Measurements from ENCODE around the gene FZD8.

The FZD8 gene

GRCh38 chr10:35600193-35600592, 41.9 kb downstream of the FZD8 start:
- Histone ChIP-seq H3K9me3 (replicated peaks; ENCODE audit: insufficient read depth, low read length) (no peaks in the 10 kb centered on the region), H3K4me1 (ENCODE audit: low read length) (no peaks in the 10 kb centered on the region), H3K27me3 (replicated peaks; ENCODE audit: insufficient read depth, low read length) (no peaks in the 10 kb centered on the region), H3F3A (ENCODE audit: insufficient read depth, low read length) (no peaks in the 10 kb centered on the region), H2AFZ (ENCODE audit: low read length) (no peak overlapping the region), H3K36me3 (replicated peaks; ENCODE audit: insufficient read depth, low read length) (no peaks in the 10 kb centered on the region), H3K9me2 (replicated peaks; ENCODE audit: insufficient read depth, low read length) (no peaks in the 10 kb centered on the region), H3K27ac (ENCODE audit: low read length) (no peak overlapping the region), H3K9ac (ENCODE audit: low read length) (no peak overlapping the region), H4K20me1 (ENCODE audit: insufficient read depth, low read length) (no peaks in the 10 kb centered on the region), H3K4me2 (ENCODE audit: low read depth, low read length) (no peak overlapping the region), H3K79me2 (ENCODE audit: low read length) (no peaks in the 10 kb centered on the region), H3K4me3 (ENCODE audit: low read length) (no peak overlapping the region)
- DNase-seq, result no peak
- TF ChIP-seq EZH2 (optimal IDR thresholded peaks at IDR 0.05; ENCODE audit: low read depth, low read length), result no peak
- no peak for TF ChIP-seq EZH2phosphoT487 (IDR thresholded peaks at IDR 0.05; ENCODE audit: low read length)
- TF ChIP-seq, protein P1, sequence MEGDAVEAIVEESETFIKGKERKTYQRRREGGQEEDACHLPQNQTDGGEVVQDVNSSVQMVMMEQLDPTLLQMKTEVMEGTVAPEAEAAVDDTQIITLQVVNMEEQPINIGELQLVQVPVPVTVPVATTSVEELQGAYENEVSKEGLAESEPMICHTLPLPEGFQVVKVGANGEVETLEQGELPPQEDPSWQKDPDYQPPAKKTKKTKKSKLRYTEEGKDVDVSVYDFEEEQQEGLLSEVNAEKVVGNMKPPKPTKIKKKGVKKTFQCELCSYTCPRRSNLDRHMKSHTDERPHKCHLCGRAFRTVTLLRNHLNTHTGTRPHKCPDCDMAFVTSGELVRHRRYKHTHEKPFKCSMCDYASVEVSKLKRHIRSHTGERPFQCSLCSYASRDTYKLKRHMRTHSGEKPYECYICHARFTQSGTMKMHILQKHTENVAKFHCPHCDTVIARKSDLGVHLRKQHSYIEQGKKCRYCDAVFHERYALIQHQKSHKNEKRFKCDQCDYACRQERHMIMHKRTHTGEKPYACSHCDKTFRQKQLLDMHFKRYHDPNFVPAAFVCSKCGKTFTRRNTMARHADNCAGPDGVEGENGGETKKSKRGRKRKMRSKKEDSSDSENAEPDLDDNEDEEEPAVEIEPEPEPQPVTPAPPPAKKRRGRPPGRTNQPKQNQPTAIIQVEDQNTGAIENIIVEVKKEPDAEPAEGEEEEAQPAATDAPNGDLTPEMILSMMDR (IDR thresholded peaks at IDR 0.05; ENCODE audit: low read length), result no peak

GRCh38 chr10:35598379-35598778, 43.7 kb downstream of the FZD8 start:
- H3K9ac ChIP-seq (ENCODE audit: low read length), result no peak overlapping the region
- no peaks in the 10 kb centered on the region for H3K4me1 ChIP-seq (ENCODE audit: low read length)
- H3K9me2 ChIP-seq (replicated peaks; ENCODE audit: insufficient read depth, low read length), result no peaks in the 10 kb centered on the region
- DNase-seq, result no peak
- H3K4me2 ChIP-seq (ENCODE audit: low read depth, low read length), result no peak overlapping the region
- H4K20me1 ChIP-seq (ENCODE audit: insufficient read depth, low read length), result no peaks in the 10 kb centered on the region
- H2AFZ ChIP-seq (ENCODE audit: low read length), result no peak overlapping the region
- H3K4me3 ChIP-seq (ENCODE audit: low read length), result no peak overlapping the region
- no peak for TF ChIP-seq EZH2 (optimal IDR thresholded peaks at IDR 0.05; ENCODE audit: low read depth, low read length)
- TF ChIP-seq, protein P1 (IDR thresholded peaks at IDR 0.05; ENCODE audit: low read length), result no peak
- TF ChIP-seq EZH2phosphoT487 (IDR thresholded peaks at IDR 0.05; ENCODE audit: low read length), result no peak
- no peaks in the 10 kb centered on the region for H3K9me3 ChIP-seq (replicated peaks; ENCODE audit: insufficient read depth, low read length)
- no peaks in the 10 kb centered on the region for H3K79me2 ChIP-seq (ENCODE audit: low read length)
- no peaks in the 10 kb centered on the region for H3K27me3 ChIP-seq (replicated peaks; ENCODE audit: insufficient read depth, low read length)
- H3K36me3 ChIP-seq (replicated peaks; ENCODE audit: insufficient read depth, low read length), result no peaks in the 10 kb centered on the region
- no peak overlapping the region for H3K27ac ChIP-seq (ENCODE audit: low read length)
- H3F3A ChIP-seq (ENCODE audit: insufficient read depth, low read length), result no peaks in the 10 kb centered on the region

DNA sequence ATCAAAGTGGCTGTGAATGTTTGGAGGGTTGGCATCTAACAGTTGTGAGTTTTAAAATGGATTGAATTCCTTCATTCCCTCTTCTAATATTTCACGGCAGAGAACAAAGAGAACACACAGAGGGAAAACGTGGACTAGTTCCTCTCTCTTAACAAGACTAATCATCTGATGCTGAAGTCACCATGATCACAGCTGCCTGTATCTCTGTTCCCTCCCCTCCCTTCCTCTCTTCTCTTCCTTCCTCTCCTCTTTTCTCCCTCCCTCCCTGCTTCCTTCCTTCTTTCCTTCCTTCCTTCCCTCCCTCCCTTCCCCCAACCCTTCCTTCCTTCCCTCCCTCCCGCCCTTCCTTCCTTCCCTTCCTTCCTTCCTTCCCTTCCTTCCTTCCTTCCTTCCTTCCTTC, 47.0 kb downstream of the FZD8 start:
- Histone ChIP-seq H3K27me3 (replicated peaks; ENCODE audit: insufficient read depth, low read length) (no peaks in the 10 kb centered on the region), H2AFZ (ENCODE audit: low read length) (no peak overlapping the region), H3K9ac (ENCODE audit: low read length) (no peak overlapping the region), H3K4me1 (ENCODE audit: low read length) (no peaks in the 10 kb centered on the region), H3F3A (ENCODE audit: insufficient read depth, low read length) (no peaks in the 10 kb centered on the region), H3K36me3 (replicated peaks; ENCODE audit: insufficient read depth, low read length) (no peaks in the 10 kb centered on the region), H3K27ac (ENCODE audit: low read length) (no peak overlapping the region), H4K20me1 (ENCODE audit: insufficient read depth, low read length) (no peaks in the 10 kb centered on the region), H3K9me3 (replicated peaks; ENCODE audit: insufficient read depth, low read length) (no peaks in the 10 kb centered on the region), H3K79me2 (ENCODE audit: low read length) (no peaks in the 10 kb centered on the region), H3K4me3 (ENCODE audit: low read length) (no peak overlapping the region), H3K9me2 (replicated peaks; ENCODE audit: insufficient read depth, low read length) (no peaks in the 10 kb centered on the region), H3K4me2 (ENCODE audit: low read depth, low read length) (no peak overlapping the region)
- TF ChIP-seq, protein P1 (IDR thresholded peaks at IDR 0.05; ENCODE audit: low read length), result no peak
- TF ChIP-seq EZH2 (optimal IDR thresholded peaks at IDR 0.05; ENCODE audit: low read depth, low read length) (no peak), EZH2phosphoT487 (IDR thresholded peaks at IDR 0.05; ENCODE audit: low read length) (no peak)
- DNase-seq, result no peak
